Esophagus mucosa (tissue), 1 donor: ENCODE data around the gene OR2J2. TPM values are rescaled to one million over a fixed set of nuclear protein-coding genes. Genes with fewer than 3 reads are reported as not detected.

Experiments
- total RNA-seq: library from RNA; stranded (reverse); gene quantifications from one replicate; pipeline ENCODE4 v1.2.4, GENCODE V29; 2023
- donor health status: DM: yes; HTN: yes; CAD: no.

OR2J2 gene
- total RNA-seq, 1 donor from 2014 or later = not detected

Other genes starting within 250 kb of the OR2J2 start
- gene TRIM27, start 246.9 kb upstream of the OR2J2 start, total RNA-seq = 22.0 TPM
- 1.1 TPM for gene ZNF311, start 165.6 kb upstream of the OR2J2 start, total RNA-seq
- not detected for gene OR2W1, start 125.7 kb upstream of the OR2J2 start, total RNA-seq
- not detected for gene OR2B3, start 83.6 kb upstream of the OR2J2 start, total RNA-seq
- gene OR2J1, start 71.4 kb upstream of the OR2J2 start, total RNA-seq = not detected
- gene OR2J3, start 62.8 kb upstream of the OR2J2 start, total RNA-seq = not detected
- not detected for gene OR14J1, start 130.8 kb downstream of the OR2J2 start, total RNA-seq
- not detected for gene OR5V1, start 198.0 kb downstream of the OR2J2 start, total RNA-seq
- gene OR12D3, start 204.4 kb downstream of the OR2J2 start, total RNA-seq = not detected
- not detected for gene OR12D2, start 224.7 kb downstream of the OR2J2 start, total RNA-seq
- not detected for gene OR12D1, start 244.0 kb downstream of the OR2J2 start, total RNA-seq